HG03064 (cell line): ENCODE measurements around the gene GABBR2.

Experiments used
- ATAC-seq: cut with Tn5 transposase; IDR thresholded peaks from one replicate; pipeline ENCODE4 v1.9.1; 2021; ENCODE audit warnings: low read depth; ENCODE audit not compliant: unreplicated experiment

The GABBR2 gene

GRCh38 chr9:98316445-98317133, 392.1 kb downstream of the GABBR2 start:
- no peak for ATAC-seq

GRCh38 chr9:98315551-98316060, 393.1 kb downstream of the GABBR2 start:
- no peak for ATAC-seq

- no peak for ATAC-seq
Measured at GRCh38 chr9:98315067-98315453, 393.7 kb downstream of the GABBR2 start.

- no peak for ATAC-seq
Measured at GRCh38 chr9:98314381-98315066, 394.2 kb downstream of the GABBR2 start.

GRCh38 chr9:98312365-98312764, 396.4 kb downstream of the GABBR2 start:
- no peak for ATAC-seq

GRCh38 chr9:98311541-98311940, 397.2 kb downstream of the GABBR2 start:
- no peak for ATAC-seq

GRCh38 chr9:98310752-98311392, 397.9 kb downstream of the GABBR2 start:
- ATAC-seq: no peak

GRCh38 chr9:98306384-98307145, 402.2 kb downstream of the GABBR2 start:
- no peak for ATAC-seq

GRCh38 chr9:98304381-98304780, 404.4 kb downstream of the GABBR2 start:
- no peak for ATAC-seq

- ATAC-seq: no peak
Measured at GRCh38 chr9:98303633-98304125, 405.1 kb downstream of the GABBR2 start.

GRCh38 chr9:98302938-98303632, 405.6 kb downstream of the GABBR2 start:
- ATAC-seq: no peak

- no peak for ATAC-seq
Measured at GRCh38 chr9:98302150-98302549, 406.6 kb downstream of the GABBR2 start.

GRCh38 chr9:98300611-98301010, 408.1 kb downstream of the GABBR2 start:
- ATAC-seq: no peak

GRCh38 chr9:98298476-98298875, 410.3 kb downstream of the GABBR2 start:
- no peak for ATAC-seq

- ATAC-seq: no peak
Measured at GRCh38 chr9:98295824-98296223, 412.9 kb downstream of the GABBR2 start.

- no peak for ATAC-seq
Measured at GRCh38 chr9:98291820-98292219, 416.9 kb downstream of the GABBR2 start.

- ATAC-seq: no peak
Measured at GRCh38 chr9:98290411-98290810, 418.3 kb downstream of the GABBR2 start.

- no peak for ATAC-seq
Measured at GRCh38 chr9:98289614-98290201, 419.0 kb downstream of the GABBR2 start.

GRCh38 chr9:98288881-98289280, 419.9 kb downstream of the GABBR2 start:
- ATAC-seq: no peak

- ATAC-seq: no peak
Measured at GRCh38 chr9:98287384-98287783, 421.4 kb downstream of the GABBR2 start.
